M059J (cell line): ENCODE data around the gene MTCL3. TPM values are rescaled to one million over a fixed set of nuclear protein-coding genes. Genes with fewer than 3 reads are reported as not detected.
"Not testable (repeated sequence)": the region's sequence is repeated elsewhere in the genome, so short reads cannot be mapped to it uniquely, and the experiment has no call there.

Experiments used
- DNase-seq: peaks from one replicate; pipeline ENCODE4 v3.0.0-alpha.2; 2012; ENCODE audit warnings: low read depth
- total RNA-seq: library from RNA; depleted of rRNA; stranded (reverse); fragments of >200 nt; shearing (Covaris generic); gene quantifications from 2 replicates; pipeline ENCODE4 v1.2.3, GENCODE V29; 2014; rRNA removed

MTCL3 gene

DNA sequence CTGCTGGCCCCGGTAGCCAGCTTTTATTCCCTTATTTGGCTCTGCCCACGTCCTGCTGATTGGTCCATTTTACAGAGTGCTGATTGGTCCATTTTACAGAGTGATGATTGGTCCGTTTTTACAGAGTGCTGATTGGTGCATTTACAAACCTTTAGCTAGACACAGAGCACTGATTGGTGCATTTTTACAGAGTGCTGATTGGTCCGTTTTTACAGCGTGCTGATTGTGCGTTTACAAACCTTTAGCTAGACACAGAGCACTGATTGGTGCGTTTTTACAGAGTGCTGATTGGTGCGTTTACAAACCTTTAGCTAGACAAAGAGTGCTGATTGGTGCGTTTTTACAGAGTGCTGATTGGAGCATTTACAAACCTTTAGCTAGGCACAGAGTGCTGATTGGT lies 90.6 kb downstream of the MTCL3 start:
- not testable (repeated sequence) for DNase-seq

DNA sequence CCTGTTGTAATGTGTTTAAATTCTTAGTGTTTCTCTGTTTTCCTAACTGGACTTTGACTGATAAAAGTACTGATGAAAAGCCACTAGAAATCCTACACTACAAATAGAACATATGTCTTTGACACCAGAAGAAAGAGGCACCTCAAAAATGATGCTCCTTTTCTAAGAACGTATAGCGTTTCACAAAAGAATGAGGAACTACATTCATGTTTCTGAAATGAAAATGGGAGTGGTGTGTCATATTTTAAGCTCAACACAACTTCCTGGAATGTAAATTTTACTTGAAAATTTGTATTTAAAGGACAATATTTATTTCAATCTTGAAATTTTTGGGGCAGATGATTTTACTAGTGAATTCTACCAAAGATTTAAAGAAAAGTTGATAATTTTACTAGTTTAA lies 95.2 kb downstream of the MTCL3 start:
- no peak for DNase-seq

Other genes starting within 250 kb of the MTCL3 start
- gene ECHDC1, start 175.7 kb downstream of the MTCL3 start, total RNA-seq, result 64.1 and 71.8 TPM in 2 replicates
- 2.2 and 3.0 TPM in 2 replicates for gene KIAA0408, start 59.9 kb downstream of the MTCL3 start, total RNA-seq
- gene C6orf58, start 57.8 kb upstream of the MTCL3 start, total RNA-seq, result 0.64 TPM in 1 of 2 replicates, not detected in the other